SHP77 (cell line): ENCODE measurements around the gene ATM.

Experiments
- DNase-seq, 2 experiments: peaks; one replicate each; lab custom pipeline; 2025; lab: John Stamatoyannopoulos, UW

Gene ATM

GRCh38 chr11:108222574-108223347 is at the start of gene ATM, which contains the start of gene NPAT:
TSS of gene ATM (plus strand) at chr11:108223067. CDS start at chr11:108227625, 4,558 bp downstream.
TSS of gene NPAT (minus strand) at chr11:108222638. CDS start at chr11:108222536, 102 bp downstream.
- DNase-seq = peak; percentile 97 to 100

GRCh38 chr11:108177570-108177969 is 45.3 kb upstream of the ATM start:
- no peak for DNase-seq

GRCh38 chr11:108193725-108194124 is 29.1 kb upstream of the ATM start:
- DNase-seq = no peak

- DNase-seq = no peak
Observed at GRCh38 chr11:108196901-108197300, 26.0 kb upstream of the ATM start.

GRCh38 chr11:108197351-108197750 is 25.5 kb upstream of the ATM start:
- no peak for DNase-seq

GRCh38 chr11:108198833-108199232 is 24.0 kb upstream of the ATM start:
- no peak for DNase-seq

- no peak for DNase-seq
Observed at GRCh38 chr11:108199446-108200321, 23.2 kb upstream of the ATM start.

- DNase-seq = no peak
Observed at GRCh38 chr11:108203075-108203474, 19.8 kb upstream of the ATM start.

GRCh38 chr11:108204376-108204775 is 18.5 kb upstream of the ATM start:
- DNase-seq = no peak

- DNase-seq = no peak
Observed at GRCh38 chr11:108204929-108205499, 17.9 kb upstream of the ATM start.

- no peak for DNase-seq
Observed at GRCh38 chr11:108206171-108206570, 16.7 kb upstream of the ATM start.

GRCh38 chr11:108206969-108207682 is 15.7 kb upstream of the ATM start:
- no peak for DNase-seq

- DNase-seq = no peak
Observed at GRCh38 chr11:108207683-108208060, 15.2 kb upstream of the ATM start.

- no peak for DNase-seq
Observed at GRCh38 chr11:108210441-108210840, 12.4 kb upstream of the ATM start.

- DNase-seq = no peak
Observed at GRCh38 chr11:108213784-108214183, 9.1 kb upstream of the ATM start.

- no peak for DNase-seq
Observed at GRCh38 chr11:108216988-108217387, 5.9 kb upstream of the ATM start.

- DNase-seq = no peak
Observed at GRCh38 chr11:108218455-108218854, 4.4 kb upstream of the ATM start.

- no peak for DNase-seq
Observed at GRCh38 chr11:108218912-108219783, 3.7 kb upstream of the ATM start.

- no peak for DNase-seq
Observed at GRCh38 chr11:108220721-108221336, 2.0 kb upstream of the ATM start.

- DNase-seq = no peak
Observed at GRCh38 chr11:108221371-108221770, 1.5 kb upstream of the ATM start.
